ENCODE measurements around the gene DENND5A. TPM values are rescaled to one million over a fixed set of nuclear protein-coding genes. Genes with fewer than 3 reads are reported as not detected.

Gene DENND5A
- total and polyA plus RNA-seq, 9 of the 15 experiments (the other 6 are each of a cell fraction or from before 2014, with no cell fraction given): 11.7 to 130 (median 46.3) TPM

- TF ChIP-seq, protein P1, sequence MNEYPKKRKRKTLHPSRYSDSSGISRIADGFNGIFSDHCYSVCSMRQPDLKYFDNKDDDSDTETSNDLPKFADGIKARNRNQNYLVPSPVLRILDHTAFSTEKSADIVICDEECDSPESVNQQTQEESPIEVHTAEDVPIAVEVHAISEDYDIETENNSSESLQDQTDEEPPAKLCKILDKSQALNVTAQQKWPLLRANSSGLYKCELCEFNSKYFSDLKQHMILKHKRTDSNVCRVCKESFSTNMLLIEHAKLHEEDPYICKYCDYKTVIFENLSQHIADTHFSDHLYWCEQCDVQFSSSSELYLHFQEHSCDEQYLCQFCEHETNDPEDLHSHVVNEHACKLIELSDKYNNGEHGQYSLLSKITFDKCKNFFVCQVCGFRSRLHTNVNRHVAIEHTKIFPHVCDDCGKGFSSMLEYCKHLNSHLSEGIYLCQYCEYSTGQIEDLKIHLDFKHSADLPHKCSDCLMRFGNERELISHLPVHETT (CRISPR knock-in tag; conservative IDR thresholded peaks at IDR 0.05 in 1 of 2, IDR thresholded peaks at IDR 0.05 in 1 of 2): peak in 1 of 2 experiments; percentile 35; a peak in 1 of 4 replicates
- peak; percentile 52; the same call in 1 of the 2 replicates for TF ChIP-seq DPF2 (IDR thresholded peaks at IDR 0.05)
- TF ChIP-seq NFYB (IDR thresholded peaks at IDR 0.05; ENCODE audit: extremely low read depth, insufficient read length): no peak
- no peak for TF ChIP-seq MYNN (IDR thresholded peaks at IDR 0.05)
- TF ChIP-seq MYNN (CRISPR knock-in tag; IDR thresholded peaks at IDR 0.05): no peak
- no peak for TF ChIP-seq HMG20B (CRISPR knock-in tag; IDR thresholded peaks at IDR 0.05)
- TF ChIP-seq RBFOX2 (IDR thresholded peaks at IDR 0.05; ENCODE audit: low read depth, low read length): peak; percentile 91
- 0 out of 2 replicates have a peak, but pooled peaks have one; percentile 24 for TF ChIP-seq PML (IDR thresholded peaks at IDR 0.05; ENCODE audit: low read length)
- no peak for TF ChIP-seq ZBTB9 (CRISPR knock-in tag; IDR thresholded peaks at IDR 0.05)
- TF ChIP-seq ZBTB40 (IDR thresholded peaks at IDR 0.05): 0 out of 2 replicates have a peak, but pooled peaks have one; percentile 35
- TF ChIP-seq ZBTB40 (CRISPR knock-in tag; IDR thresholded peaks at IDR 0.05): no peak
- TF ChIP-seq SPI1 (IDR thresholded peaks at IDR 0.05; ENCODE audit: borderline replicate concordance, low read depth, low read length): no peak
- TF ChIP-seq NR2C1 (IDR thresholded peaks at IDR 0.05): no peak
- TF ChIP-seq NR2C1 (tag; IDR thresholded peaks at IDR 0.05): no peak
- TF ChIP-seq EGR1 (conservative IDR thresholded peaks at IDR 0.05): peak; percentile 53
- TF ChIP-seq GABPB1 (CRISPR knock-in tag; IDR thresholded peaks at IDR 0.05): peak; percentile 28; the same call in 1 of the 2 replicates
- no peak for TF ChIP-seq DACH1 (IDR thresholded peaks at IDR 0.05; ENCODE audit: partially characterized antibody)
These were observed at the start of gene DENND5A (continued) for GRCh38 chr11:9265211-9266131.
